Osteoblast (primary cell): ENCODE measurements around the gene UBE4A. TPM values are rescaled to one million over a fixed set of nuclear protein-coding genes. Genes with fewer than 3 reads are reported as not detected.

Experiments used
- DNase-seq: peaks from one replicate; pipeline ENCODE4 v3.0.0; 2011; ENCODE audit warnings: low spot score, mixed read lengths; ENCODE audit not compliant: insufficient read length; ENCODE audit errors: missing footprints
- H2AFZ ChIP-seq: 2 replicates; pipeline ENCODE4 v1.6.0; 2011; ENCODE audit warnings: mild to moderate bottlenecking, low read length
- H3K27ac ChIP-seq: 2 replicates; pipeline ENCODE4 v1.5.1; 2011; ENCODE audit warnings: mild to moderate bottlenecking, low read depth, low read length, moderate library complexity
- H3K27me3 ChIP-seq: 2 replicates; pipeline ENCODE4 v1.6.0; 2012; ENCODE audit warnings: mild to moderate bottlenecking, control low read depth, inconsistent platforms, low read length, moderate library complexity; ENCODE audit not compliant: insufficient read depth
- H3K36me3 ChIP-seq: 2 replicates; pipeline ENCODE4 v1.5.1; 2011; ENCODE audit warnings: mild to moderate bottlenecking, low read length, control low read depth, moderate library complexity; ENCODE audit not compliant: insufficient read depth
- H3K4me1 ChIP-seq: 2 replicates; pipeline ENCODE4 v1.5.1; 2011; ENCODE audit warnings: mild to moderate bottlenecking, low read length, control low read depth, moderate library complexity; ENCODE audit not compliant: insufficient read depth
- H3K4me2 ChIP-seq: 2 replicates; pipeline ENCODE4 v1.6.0; 2011; ENCODE audit warnings: mild to moderate bottlenecking, low read length; ENCODE audit not compliant: insufficient read depth
- H3K4me3 ChIP-seq: fragments of 200-600 bp; sonication (generic); 3 replicates; pipeline ENCODE4 v1.5.1; 2012; ENCODE audit warnings: mild to moderate bottlenecking, low read length, inconsistent platforms; ENCODE audit not compliant: insufficient read depth
- H3K79me2 ChIP-seq: 2 replicates; pipeline ENCODE4 v1.6.0; 2012; ENCODE audit warnings: mild to moderate bottlenecking, low read length, control low read depth, inconsistent platforms; ENCODE audit not compliant: insufficient read depth
- H3K9me3 ChIP-seq: 2 replicates; pipeline ENCODE4 v1.5.1; 2011; ENCODE audit warnings: low read depth, low read length, control low read depth
- H4K20me1 ChIP-seq: 2 replicates; pipeline ENCODE4 v1.6.0; 2012; ENCODE audit warnings: mild to moderate bottlenecking, low read length, control low read depth; ENCODE audit not compliant: insufficient read depth
- CTCF ChIP-seq: IDR thresholded peaks from 2 replicates; pipeline ENCODE4 v1.5.1; 2011; ENCODE audit warnings: mild to moderate bottlenecking, low read depth, low read length, moderate library complexity; ENCODE audit errors: extremely low read depth
- total RNA-seq: library from RNA; depleted of rRNA; stranded (reverse); fragments of >200 nt; gene quantifications from 2 replicates; pipeline ENCODE4 v1.2.3, GENCODE V29; 2012

Gene UBE4A
- total RNA-seq, 1 donor = 63.0 TPM

- Histone ChIP-seq H3K4me2 (no peak overlapping the region), H3K79me2 (no peaks in the 10 kb centered on the region), H3K4me1 (no peaks in the 10 kb centered on the region), H3K4me3 (no peak overlapping the region), H3K36me3 (no peaks in the 10 kb centered on the region), H3K27me3 (peaks cover 4% of the 10 kb centered on the region), H2AFZ (no peak overlapping the region), H3K9me3 (no peaks in the 10 kb centered on the region), H3K27ac (no peak overlapping the region), H4K20me1 (no peaks in the 10 kb centered on the region)
- no peak for DNase-seq
- TF ChIP-seq CTCF = no peak
Observed at GRCh38 chr11:118334745-118335144, 24.7 kb upstream of the UBE4A start.

GRCh38 chr11:118338637-118339061 is 20.8 kb upstream of the UBE4A start:
- Histone ChIP-seq H3K4me1 (no peaks in the 10 kb centered on the region), H3K27ac (no peak overlapping the region), H3K79me2 (no peaks in the 10 kb centered on the region), H3K27me3 (peaks cover 5% of the 10 kb centered on the region), H2AFZ (no peak overlapping the region), H3K4me3 (no peak overlapping the region), H4K20me1 (no peaks in the 10 kb centered on the region), H3K36me3 (no peaks in the 10 kb centered on the region), H3K4me2 (no peak overlapping the region), H3K9me3 (no peaks in the 10 kb centered on the region)
- DNase-seq = no peak
- TF ChIP-seq CTCF = no peak

- Histone ChIP-seq H3K9me3 (no peaks in the 10 kb centered on the region), H4K20me1 (no peaks in the 10 kb centered on the region), H3K4me1 (no peaks in the 10 kb centered on the region), H3K36me3 (no peaks in the 10 kb centered on the region), H3K4me3 (no peak overlapping the region), H3K4me2 (no peak overlapping the region), H3K27me3 (peaks cover 5% of the 10 kb centered on the region), H3K27ac (no peak overlapping the region), H3K79me2 (no peaks in the 10 kb centered on the region), H2AFZ (no peak overlapping the region)
- TF ChIP-seq CTCF = no peak
- no peak for DNase-seq
Observed at GRCh38 chr11:118339281-118339961, 20.0 kb upstream of the UBE4A start.

GRCh38 chr11:118340449-118340848 is 19.0 kb upstream of the UBE4A start:
- H3K9me3 ChIP-seq = no peaks in the 10 kb centered on the region
- TF ChIP-seq CTCF = no peak

More at GRCh38 chr11:118340449-118340848, 19.0 kb upstream of the UBE4A start:
- H3K4me1 ChIP-seq = no peaks in the 10 kb centered on the region
- no peaks in the 10 kb centered on the region for H3K36me3 ChIP-seq
- H3K79me2 ChIP-seq = no peaks in the 10 kb centered on the region
- peaks cover 5% of the 10 kb centered on the region for H3K27me3 ChIP-seq
- H2AFZ ChIP-seq = no peak overlapping the region
- no peak for DNase-seq
- no peak overlapping the region for H3K27ac ChIP-seq
- H4K20me1 ChIP-seq = no peaks in the 10 kb centered on the region
- no peak overlapping the region for H3K4me2 ChIP-seq
- H3K4me3 ChIP-seq = no peak overlapping the region
